ENCODE results near the gene RFNG. TPM values are rescaled to one million over a fixed set of nuclear protein-coding genes. Genes with fewer than 3 reads are reported as not detected.

RFNG gene
- total RNA-seq, 8 experiments from 2014 or later: 19.3 to 38.6 (median 28.5) TPM

- ATAC-seq (replicated peaks in 6 of 8): peak in 2 of 8 experiments; percentile 3 to 12
- peaks cover 7% of the 10 kb centered on the region in 2 donors for H3K4me1 ChIP-seq (replicated peaks in 1 of 2)
- in situ Hi-C loops (cut with MboI; ENCODE audit: low pct_unique_long_range_greater_than_20kb in 2 of 9, low sequenced_read_pairs in 9 of 9, unreplicated experiment in 9 of 9): no loop called here
- 80 to 100% (median 93%) methylated on average over 1 to 6 of the region's 29 CpGs; no CpG with 5 or more reads in 5 of the 10 experiments for WGBS, 10 experiments
- no peak overlapping the region for H3K27ac ChIP-seq
- no peak overlapping the region for H3K4me3 ChIP-seq
Observed at GRCh38 chr17:82056729-82057621, 5.4 kb upstream of the RFNG start.

- in situ Hi-C loops (cut with MboI; ENCODE audit: low pct_unique_long_range_greater_than_20kb in 2 of 9, low sequenced_read_pairs in 9 of 9, unreplicated experiment in 9 of 9): no loop called here
- 94 to 100% (median 97%) methylated on average over 2 to 9 of the region's 28 CpGs; no CpG with 5 or more reads in 5 of the 10 experiments for WGBS, 10 experiments
- no peak for ATAC-seq (replicated peaks in 6 of 8)
- H3K4me1 ChIP-seq (replicated peaks in 1 of 2): peaks cover 7% of the 10 kb centered on the region in 2 donors
- no peak overlapping the region for H3K27ac ChIP-seq
- H3K4me3 ChIP-seq: no peak overlapping the region
Observed at GRCh38 chr17:82055965-82056728, 4.5 kb upstream of the RFNG start.

GRCh38 chr17:82055023-82055964 lies 3.7 kb upstream of the RFNG start:
- H3K4me1 ChIP-seq (replicated peaks in 1 of 2): peaks cover 7 to 12% of the 10 kb centered on the region in 2 donors
- WGBS, 10 experiments: 80 to 100% (median 96%) methylated on average over 1 to 7 of the region's 26 CpGs; no CpG with 5 or more reads in 4 of the 10 experiments
- in situ Hi-C loops (cut with MboI; ENCODE audit: low pct_unique_long_range_greater_than_20kb in 2 of 9, low sequenced_read_pairs in 9 of 9, unreplicated experiment in 9 of 9): no loop called here
- H3K4me3 ChIP-seq: no peak overlapping the region
- no peak overlapping the region for H3K27ac ChIP-seq
- ATAC-seq (replicated peaks in 6 of 8): no peak

- in situ Hi-C loops (cut with MboI; ENCODE audit: low pct_unique_long_range_greater_than_20kb in 2 of 9, low sequenced_read_pairs in 9 of 9, unreplicated experiment in 9 of 9): no loop called here
- Histone ChIP-seq H3K27ac (no peak overlapping the region), H3K4me1 (replicated peaks in 1 of 2) (peaks cover 7 to 12% of the 10 kb centered on the region in 2 donors), H3K4me3 (no peak overlapping the region)
- 92 to 100% (median 100%) methylated on average over 1 to 3 of the region's 38 CpGs; no CpG with 5 or more reads in 7 of the 10 experiments for WGBS, 10 experiments
- ATAC-seq (replicated peaks in 6 of 8): no peak
Observed at GRCh38 chr17:82054351-82055022, 2.9 kb upstream of the RFNG start.

GRCh38 chr17:82053556-82054263 lies 2.1 kb upstream of the RFNG start:
- WGBS, 10 experiments: 82 to 100% (median 93%) methylated on average over 1 to 10 of the region's 28 CpGs; no CpG with 5 or more reads in 5 of the 10 experiments
- no peak for ATAC-seq (replicated peaks in 6 of 8)
- no peak overlapping the region for H3K4me3 ChIP-seq
- H3K4me1 ChIP-seq (replicated peaks in 1 of 2): peaks cover 7 to 12% of the 10 kb centered on the region in 2 donors
- in situ Hi-C loops (cut with MboI; ENCODE audit: low pct_unique_long_range_greater_than_20kb in 2 of 9, low sequenced_read_pairs in 9 of 9, unreplicated experiment in 9 of 9): no loop called here
- H3K27ac ChIP-seq: no peak overlapping the region

- Histone ChIP-seq H3K4me1 (replicated peaks in 1 of 2) (peaks cover 7 to 12% of the 10 kb centered on the region in 2 donors), H3K4me3 (peak overlapping the region in 4 of 5 donors; percentile 75 to 100 (median 90)), H3K27ac (no peak overlapping the region)
- ATAC-seq (replicated peaks in 6 of 8): no peak
- in situ Hi-C loops (cut with MboI; ENCODE audit: low pct_unique_long_range_greater_than_20kb in 2 of 9, low sequenced_read_pairs in 9 of 9, unreplicated experiment in 9 of 9): no loop called here
- WGBS, 10 experiments: 80 to 100% (median 92%) methylated on average over 1 to 8 of the region's 19 CpGs; no CpG with 5 or more reads in 5 of the 10 experiments
Observed at GRCh38 chr17:82053130-82053529, 1.5 kb upstream of the RFNG start.

GRCh38 chr17:82052638-82053059 lies 1.0 kb upstream of the RFNG start:
- peak overlapping the region; percentile 75 to 100 (median 96) for H3K4me3 ChIP-seq
- ATAC-seq (replicated peaks in 6 of 8): peak in 2 of 8 experiments; percentile 6 to 11
- peaks cover 7 to 12% of the 10 kb centered on the region in 2 donors for H3K4me1 ChIP-seq (replicated peaks in 1 of 2)
- in situ Hi-C loops (cut with MboI; ENCODE audit: low pct_unique_long_range_greater_than_20kb in 2 of 9, low sequenced_read_pairs in 9 of 9, unreplicated experiment in 9 of 9): no loop called here
- 0 to 30% (median 11%) methylated on average over 1 to 12 of the region's 19 CpGs; no CpG with 5 or more reads in 4 of the 10 experiments for WGBS, 10 experiments
- no peak overlapping the region for H3K27ac ChIP-seq

- H3K4me1 ChIP-seq (replicated peaks in 1 of 2): peaks cover 7 to 12% of the 10 kb centered on the region in 2 donors
- peak overlapping the region; percentile 69 to 86 for H3K27ac ChIP-seq
- WGBS, 10 experiments: 24 to 60% methylated on average over 1 to 5 of the region's 79 CpGs; no CpG with 5 or more reads in 8 of the 10 experiments
- peak; percentile 12 to 58 (median 48) for ATAC-seq (replicated peaks in 6 of 8)
- H3K4me3 ChIP-seq: peak overlapping the region; percentile 75 to 100 (median 96)
- in situ Hi-C loops (cut with MboI; ENCODE audit: low pct_unique_long_range_greater_than_20kb in 2 of 9, low sequenced_read_pairs in 9 of 9, unreplicated experiment in 9 of 9): no loop called here
Observed at GRCh38 chr17:82050761-82051641, 610 bp downstream of the RFNG start.

- in situ Hi-C loops (cut with MboI; ENCODE audit: low pct_unique_long_range_greater_than_20kb in 2 of 9, low sequenced_read_pairs in 9 of 9, unreplicated experiment in 9 of 9): no loop called here
- WGBS, 10 experiments: 75 to 92% (median 80%) methylated on average over 1 to 9 of the region's 28 CpGs; no CpG with 5 or more reads in 5 of the 10 experiments
- peak overlapping the region; percentile 75 to 100 (median 96) for H3K4me3 ChIP-seq
- no peak for ATAC-seq (replicated peaks in 6 of 8)
- H3K4me1 ChIP-seq (replicated peaks in 1 of 2): peaks cover 7 to 12% of the 10 kb centered on the region in 2 donors
- H3K27ac ChIP-seq: no peak overlapping the region
Observed at GRCh38 chr17:82050152-82050760, 1.4 kb downstream of the RFNG start.

GRCh38 chr17:82049521-82049971 lies 2.1 kb downstream of the RFNG start:
- 96 to 100% (median 100%) methylated on average over 1 to 3 of the region's 16 CpGs; no CpG with 5 or more reads in 7 of the 10 experiments for WGBS, 10 experiments
- in situ Hi-C loops (cut with MboI; ENCODE audit: low pct_unique_long_range_greater_than_20kb in 2 of 9, low sequenced_read_pairs in 9 of 9, unreplicated experiment in 9 of 9): loop anchor here in 4 of 9 experiments (25.0 kb wide), 2 partner anchors 88 to 113 kb away; no protein-coding TSS in a partner anchor
- H3K27ac ChIP-seq: no peak overlapping the region
- H3K4me3 ChIP-seq: no peak overlapping the region
- no peak for ATAC-seq (replicated peaks in 6 of 8)
- H3K4me1 ChIP-seq (replicated peaks in 1 of 2): peaks cover 7 to 12% of the 10 kb centered on the region in 2 donors

Data from motor neuron (in vitro differentiated cells).